Epithelial cell of esophagus (primary cell): ENCODE data around the gene MPL.
A peak's percentile ranks its signal among the peaks of the same experiment; 100 is the strongest.

Experiments used
- DNase-seq: peaks from one replicate; pipeline ENCODE4 v3.0.0; 2010; ENCODE audit warnings: low read depth
- H3K4me3 ChIP-seq: 2 replicates; pipeline ENCODE4 v1.5.1; 2011; ENCODE audit warnings: mild to moderate bottlenecking, low read length, control low read depth
- TF ChIP-seq, protein P1 (sequence below): IDR thresholded peaks from 2 replicates; pipeline ENCODE4 v1.5.1; 2011; ENCODE audit warnings: low read depth, mild to moderate bottlenecking, low read length, control low read depth, inconsistent platforms; ENCODE audit not compliant: insufficient read depth; ENCODE audit errors: missing control alignments

Gene MPL

DNA sequence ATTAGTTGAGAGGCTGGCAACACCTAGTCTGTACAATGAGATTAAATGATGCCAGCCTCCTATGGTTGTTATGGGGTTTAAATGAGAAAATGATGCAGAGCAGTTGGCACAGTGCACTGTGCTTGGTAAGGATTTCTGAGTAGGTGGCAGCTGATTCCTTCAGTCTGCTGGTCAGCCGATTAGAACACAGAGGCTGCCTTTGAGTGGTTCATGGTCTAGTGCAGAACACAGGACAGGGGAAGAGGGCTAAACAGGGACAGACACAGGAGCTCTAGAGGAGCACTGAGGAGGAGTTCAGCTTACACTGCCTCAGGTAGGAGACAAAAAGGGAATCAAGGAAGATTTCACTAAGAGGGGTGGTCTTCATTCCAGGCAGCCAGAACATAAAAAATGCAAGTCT lies 35.4 kb upstream of the MPL start:
- no peak overlapping the region for H3K4me3 ChIP-seq
- TF ChIP-seq, protein P1, sequence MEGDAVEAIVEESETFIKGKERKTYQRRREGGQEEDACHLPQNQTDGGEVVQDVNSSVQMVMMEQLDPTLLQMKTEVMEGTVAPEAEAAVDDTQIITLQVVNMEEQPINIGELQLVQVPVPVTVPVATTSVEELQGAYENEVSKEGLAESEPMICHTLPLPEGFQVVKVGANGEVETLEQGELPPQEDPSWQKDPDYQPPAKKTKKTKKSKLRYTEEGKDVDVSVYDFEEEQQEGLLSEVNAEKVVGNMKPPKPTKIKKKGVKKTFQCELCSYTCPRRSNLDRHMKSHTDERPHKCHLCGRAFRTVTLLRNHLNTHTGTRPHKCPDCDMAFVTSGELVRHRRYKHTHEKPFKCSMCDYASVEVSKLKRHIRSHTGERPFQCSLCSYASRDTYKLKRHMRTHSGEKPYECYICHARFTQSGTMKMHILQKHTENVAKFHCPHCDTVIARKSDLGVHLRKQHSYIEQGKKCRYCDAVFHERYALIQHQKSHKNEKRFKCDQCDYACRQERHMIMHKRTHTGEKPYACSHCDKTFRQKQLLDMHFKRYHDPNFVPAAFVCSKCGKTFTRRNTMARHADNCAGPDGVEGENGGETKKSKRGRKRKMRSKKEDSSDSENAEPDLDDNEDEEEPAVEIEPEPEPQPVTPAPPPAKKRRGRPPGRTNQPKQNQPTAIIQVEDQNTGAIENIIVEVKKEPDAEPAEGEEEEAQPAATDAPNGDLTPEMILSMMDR, result no peak
- DNase-seq, result no peak

GRCh38 chr1:43302721-43303470 lies 34.7 kb upstream of the MPL start:
- DNase-seq, result peak; percentile 39
- TF ChIP-seq, protein P1, result no peak
- H3K4me3 ChIP-seq, result no peak overlapping the region

DNA sequence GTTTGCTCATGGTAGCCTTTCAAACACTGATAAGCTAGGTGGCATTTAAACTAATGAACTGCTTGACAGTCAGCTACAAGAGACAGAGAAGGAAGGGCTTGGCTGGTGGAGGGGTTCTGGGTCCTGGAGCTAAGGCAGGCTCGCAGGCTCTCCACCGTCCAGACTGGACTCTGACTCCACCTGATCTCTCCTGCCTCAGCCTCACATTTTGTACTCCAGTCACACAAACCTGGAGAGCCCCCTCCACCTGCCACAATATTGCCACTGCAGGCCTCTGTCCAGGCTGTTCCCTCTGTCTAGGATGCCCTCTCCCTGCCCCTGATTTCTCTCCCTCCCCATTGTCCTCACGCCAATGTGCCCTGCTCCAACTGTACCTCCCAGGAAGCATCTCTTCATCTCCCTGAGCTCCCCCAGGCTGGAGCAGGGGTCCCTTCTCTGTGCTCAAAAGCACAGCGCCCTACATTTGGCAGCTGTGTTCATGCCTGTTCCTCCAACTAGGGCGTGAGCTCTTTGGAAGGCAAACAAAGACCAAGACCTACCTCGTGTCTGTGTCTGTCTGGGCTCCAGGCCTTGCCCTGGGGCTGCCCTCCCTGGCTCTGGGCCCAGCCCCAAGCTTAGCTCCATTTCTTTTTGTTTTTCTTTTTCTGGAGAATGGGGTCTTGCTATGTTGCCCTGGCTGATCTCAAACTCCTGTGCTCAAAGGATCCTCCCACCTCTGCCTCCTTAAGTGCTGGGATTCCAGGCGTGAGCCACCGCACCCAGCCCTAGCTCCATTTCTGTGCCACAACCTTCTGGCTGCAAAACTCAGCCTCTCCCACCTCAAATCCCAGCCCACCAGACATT lies 33.9 kb upstream of the MPL start:
- TF ChIP-seq, protein P1, result no peak

DNA sequence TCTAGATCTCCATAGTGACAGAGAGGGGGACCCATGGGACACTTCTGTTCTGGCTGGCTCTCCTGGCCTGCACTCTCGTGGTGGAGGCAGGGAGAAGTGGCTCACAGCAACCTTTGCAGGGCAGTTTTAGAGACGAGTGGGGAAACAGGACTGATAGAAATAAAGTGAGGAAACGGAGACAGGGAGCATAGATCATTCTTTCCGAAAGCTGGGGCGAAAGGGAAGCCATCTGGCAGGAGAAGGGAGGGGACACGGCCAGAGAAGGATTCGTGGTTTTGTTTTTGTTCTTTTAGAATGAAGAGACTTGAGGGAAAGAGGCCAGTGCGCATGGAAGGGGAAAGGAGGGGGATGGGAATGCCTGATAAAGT lies 33.3 kb upstream of the MPL start:
- no peak for DNase-seq
- TF ChIP-seq, protein P1, result no peak
- H3K4me3 ChIP-seq, result no peak overlapping the region

More for the DNA sequence above, 33.9 kb upstream of the MPL start:
- H3K4me3 ChIP-seq, result no peak overlapping the region
- DNase-seq, result no peak

DNA sequence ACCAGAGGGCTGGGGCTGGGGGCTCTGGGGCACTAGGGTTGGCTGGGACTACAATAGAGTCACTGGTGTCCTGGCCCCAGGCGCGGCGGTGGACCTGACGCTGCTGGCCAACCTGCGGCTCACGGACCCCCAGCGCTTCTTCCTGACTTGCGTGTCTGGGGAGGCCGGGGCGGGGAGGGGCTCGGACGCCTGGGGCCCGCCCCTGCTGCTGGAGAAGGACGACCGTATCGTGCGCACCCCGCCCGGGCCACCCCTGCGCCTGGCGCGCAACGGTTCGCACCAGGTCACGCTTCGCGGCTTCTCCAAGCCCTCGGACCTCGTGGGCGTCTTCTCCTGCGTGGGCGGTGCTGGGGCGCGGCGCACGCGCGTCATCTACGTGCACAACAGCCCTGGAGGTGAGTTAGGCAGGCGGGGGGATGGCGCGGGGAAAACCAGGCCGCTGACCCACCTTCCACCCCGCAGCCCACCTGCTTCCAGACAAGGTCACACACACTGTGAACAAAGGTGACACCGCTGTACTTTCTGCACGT lies 32.8 kb upstream of the MPL start:
- DNase-seq, result no peak
- no peak overlapping the region for H3K4me3 ChIP-seq
- TF ChIP-seq, protein P1, result no peak

DNA sequence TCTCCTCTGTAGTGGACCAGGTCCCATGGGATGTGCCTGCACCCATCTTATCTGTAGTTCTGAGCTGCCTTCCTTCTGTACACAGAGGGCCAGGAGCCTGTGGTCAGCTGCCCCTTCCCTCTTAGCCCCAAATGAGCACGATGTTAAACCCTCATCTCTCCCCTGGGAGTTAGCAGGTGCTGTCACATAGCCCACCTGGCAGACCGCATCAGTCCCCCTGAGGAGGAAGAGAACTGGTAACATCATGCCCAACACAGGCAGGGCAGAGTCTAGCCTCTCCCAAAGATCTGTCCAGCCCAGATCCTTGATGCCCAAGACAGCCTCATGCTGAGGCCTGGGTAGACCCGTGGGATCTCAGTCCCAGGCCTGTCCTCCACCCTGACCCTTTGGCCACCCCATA lies 32.2 kb upstream of the MPL start:
- no peak for DNase-seq
- TF ChIP-seq, protein P1, result no peak
- H3K4me3 ChIP-seq, result no peak overlapping the region
